HepG2 (cell line): ENCODE measurements around the gene SRP9.

Experiments used
- CTCF ChIP-seq: sonication (generic); formaldehyde crosslinking; IDR thresholded peaks from 2 replicates; pipeline ENCODE4 v1.5.0; 2020; ENCODE audit warnings: mild to moderate bottlenecking, missing genetic modification reagents, moderate library complexity
- ELF3 ChIP-seq: IDR thresholded peaks from 2 replicates; pipeline ENCODE4 v1.6.1; 2016; ENCODE audit warnings: missing genetic modification reagents, missing compliant biosample characterization
- ZKSCAN1 ChIP-seq: fragments of 150-350 bp; IDR thresholded peaks from 2 replicates; pipeline ENCODE4 v1.6.1; 2014; ENCODE audit warnings: low read length
- ZKSCAN5 ChIP-seq: sonication (generic); formaldehyde crosslinking; IDR thresholded peaks from 2 replicates; pipeline ENCODE4 v1.5.1; 2020; ENCODE audit warnings: mild to moderate bottlenecking, missing genetic modification reagents
- TF ChIP-seq, protein P1 (sequence below): sonication (generic); formaldehyde crosslinking; IDR thresholded peaks from 2 replicates; pipeline ENCODE4 v1.4.0; 2020; ENCODE audit warnings: mild to moderate bottlenecking, missing genetic modification reagents

GRCh38 chr1:225771661-225772322 is 5.8 kb upstream of the SRP9 start:
- TF ChIP-seq, protein P1, sequence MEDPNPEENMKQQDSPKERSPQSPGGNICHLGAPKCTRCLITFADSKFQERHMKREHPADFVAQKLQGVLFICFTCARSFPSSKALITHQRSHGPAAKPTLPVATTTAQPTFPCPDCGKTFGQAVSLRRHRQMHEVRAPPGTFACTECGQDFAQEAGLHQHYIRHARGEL (CRISPR knock-in tag) = no peak
- no peak for TF ChIP-seq CTCF
- no peak for TF ChIP-seq ZKSCAN5 (CRISPR knock-in tag)
- no peak for TF ChIP-seq ZKSCAN1
- no peak for TF ChIP-seq ELF3 (CRISPR knock-in tag)
